A549 (cell line): ENCODE measurements around the gene RTN4RL1. TPM values are rescaled to one million over a fixed set of nuclear protein-coding genes. Genes with fewer than 3 reads are reported as not detected.

Experiments
- ATAC-seq, 2 experiments: fragments of 200-7000 bp in 1 of 2; fragments of >200 bp in 1 of 2; cut with Nextera tagmentation in 1 of 2; cut with Tn5 transposase in 1 of 2; 3 replicates each; pipeline versions ENCODE4 v1.8.0 to v1.9.1; 2018 to 2020; ENCODE audit warnings: mild to moderate bottlenecking in 1 of 2, moderate library complexity in 1 of 2
- CTCF ChIA-PET: fragments of 300-600 bp; sonication (Branson Sonifier 250); formaldehyde crosslinking; extraction: SDS; loops from one replicate; lab custom pipeline; 2021; ENCODE audit warnings: antibody characterized with exemption, inconsistent platforms; lab: Yijun Ruan, JAX
- POLR2A ChIA-PET: fragments of 350-600 bp; formaldehyde crosslinking; extraction: SDS; loops from one replicate; lab custom pipeline; 2021; ENCODE audit warnings: antibody characterized with exemption, inconsistent platforms; lab: Yijun Ruan, JAX
- DNase-seq, 2 experiments: peaks; one replicate each; pipeline versions ENCODE4 v3.0.0 to v3.0.0-alpha.2; 2011 to 2016; ENCODE audit warnings: low read depth in 1 of 2, low spot score in 1 of 2
- FAIRE-seq: peaks from 2 replicates; lab custom pipeline; 2011; peaks lifted over from hg19 to GRCh38; lab: Jason Lieb, UNC
- H3K27ac ChIP-seq, 2 experiments: fragments of >200 bp; sonication (Bioruptor Twin); formaldehyde crosslinking; 3 replicates each; pipeline ENCODE4 v1.5.1; 2016 to 2017
- H3K4me1 ChIP-seq: fragments of >200 bp; sonication (Bioruptor Twin); formaldehyde crosslinking; 3 replicates; pipeline ENCODE4 v1.6.1; 2016
- H3K4me2 ChIP-seq: fragments of >200 bp; sonication (Bioruptor Twin); formaldehyde crosslinking; 3 replicates; pipeline ENCODE4 v1.6.1; 2016
- H3K4me3 ChIP-seq: fragments of >200 bp; sonication (Bioruptor Twin); formaldehyde crosslinking; 3 replicates; pipeline ENCODE4 v1.5.1; 2016
- H3K9me3 ChIP-seq: fragments of >200 bp; sonication (Bioruptor Twin); formaldehyde crosslinking; 3 replicates; pipeline ENCODE4 v1.6.1; 2016
- BCL3 ChIP-seq: fragments of >200 bp; sonication (Bioruptor Twin); formaldehyde crosslinking; IDR thresholded peaks from 3 replicates; pipeline ENCODE4 v1.6.1; 2016
- CBX2 ChIP-seq: fragments of 200-600 bp; sonication (generic); IDR thresholded peaks from 2 replicates; pipeline ENCODE4 v1.6.1; 2016; ENCODE audit warnings: low read depth, mild to moderate bottlenecking, borderline replicate concordance
- CHD4 ChIP-seq: fragments of 200-600 bp; sonication (generic); IDR thresholded peaks from 2 replicates; pipeline ENCODE4 v1.6.1; 2016; ENCODE audit warnings: antibody characterized with exemption, mild to moderate bottlenecking, borderline replicate concordance
- EHF ChIP-seq: fragments of 250-450 bp; sonication (Bioruptor Pico); IDR thresholded peaks from 2 replicates; pipeline ENCODE4 v1.5.0; 2020; ENCODE audit warnings: mild to moderate bottlenecking
- EHMT2 ChIP-seq: fragments of 200-600 bp; sonication (generic); IDR thresholded peaks from 2 replicates; pipeline ENCODE4 v1.6.1; 2016; ENCODE audit warnings: antibody characterized with exemption, low read depth, mild to moderate bottlenecking, moderate library complexity
- ESRRA ChIP-seq: fragments of 150-350 bp; IDR thresholded peaks from 2 replicates; pipeline ENCODE4 v1.6.1; 2014; ENCODE audit warnings: mild to moderate bottlenecking, low read length, borderline replicate concordance
- FOSB ChIP-seq: fragments of 250-450 bp; sonication (Bioruptor Pico); IDR thresholded peaks from 2 replicates; pipeline ENCODE4 v1.5.0; 2020; ENCODE audit warnings: mild to moderate bottlenecking, moderate library complexity
- GATA3 ChIP-seq: IDR thresholded peaks from 2 replicates; pipeline ENCODE4 v1.6.1; 2012; ENCODE audit warnings: borderline replicate concordance
- HDAC2 ChIP-seq: fragments of 200-600 bp; sonication (generic); IDR thresholded peaks from 2 replicates; pipeline ENCODE4 v1.6.1; 2016
- HES2 ChIP-seq: fragments of >200 bp; sonication (Bioruptor Twin); formaldehyde crosslinking; IDR thresholded peaks from 2 replicates; pipeline ENCODE4 v1.6.1; 2016
- JUN ChIP-seq, 2 experiments: fragments of >200 bp; sonication (Bioruptor Twin); formaldehyde crosslinking; IDR thresholded peaks; 2 replicates in 1 of 2; 3 replicates in 1 of 2; pipeline ENCODE4 v1.6.1; 2016 to 2017
- JUNB ChIP-seq: fragments of >200 bp; sonication (Bioruptor Twin); formaldehyde crosslinking; IDR thresholded peaks from 2 replicates; pipeline ENCODE4 v1.6.1; 2016
- MAFK ChIP-seq: fragments of 450-650 bp; IDR thresholded peaks from 2 replicates; pipeline ENCODE4 v1.6.1; 2014; ENCODE audit not compliant: partially characterized antibody
- POLR2A ChIP-seq: IDR thresholded peaks from 2 replicates; pipeline ENCODE4 v1.6.1; 2012; ENCODE audit warnings: mild to moderate bottlenecking, low read length
- RAD21 ChIP-seq, 2 experiments: fragments of >200 bp in 1 of 2; sonication (Bioruptor Twin) in 1 of 2; formaldehyde crosslinking in 1 of 2; IDR thresholded peaks in 1 of 2; conservative IDR thresholded peaks in 1 of 2; 2 replicates in 1 of 2; 3 replicates in 1 of 2; pipeline ENCODE4 v1.6.1; 2012 to 2018; ENCODE audit warnings: inconsistent platforms in 1 of 2
- RARB ChIP-seq: fragments of 250-450 bp; sonication (Bioruptor Pico); IDR thresholded peaks from 2 replicates; pipeline ENCODE4 v1.8.0; 2021; ENCODE audit warnings: mild to moderate bottlenecking, moderate library complexity
- REST ChIP-seq: fragments of 200-600 bp; sonication (generic); IDR thresholded peaks from 2 replicates; pipeline ENCODE4 v1.6.1; 2016; ENCODE audit warnings: antibody characterized with exemption, mild to moderate bottlenecking, moderate library complexity
- RNF2 ChIP-seq: fragments of 200-600 bp; sonication (generic); IDR thresholded peaks from 2 replicates; pipeline ENCODE4 v1.6.1; 2016; ENCODE audit warnings: low read depth, mild to moderate bottlenecking, antibody characterized with exemption, moderate library complexity, borderline replicate concordance
- SMC3 ChIP-seq: fragments of >200 bp; sonication (Bioruptor Twin); formaldehyde crosslinking; IDR thresholded peaks from 3 replicates; pipeline ENCODE4 v1.6.1; 2018; ENCODE audit warnings: inconsistent platforms
- SREBF2 ChIP-seq: fragments of 450-650 bp; IDR thresholded peaks from 2 replicates; pipeline ENCODE4 v1.6.1; 2014; ENCODE audit warnings: mild to moderate bottlenecking, moderate library complexity
- ZFP36 ChIP-seq: fragments of 450-650 bp; IDR thresholded peaks from 2 replicates; pipeline ENCODE4 v1.6.1; 2014; ENCODE audit warnings: borderline replicate concordance; ENCODE audit not compliant: partially characterized antibody
- WGBS: methylation state at CpG from one replicate; pipeline ENCODE4 v1.1.6; 2017; ENCODE audit errors: missing lambda C conversion rate; 5-methylcytosine and 5-hydroxymethylcytosine counted together
- polyA plus RNA-seq, 4 experiments: library from polyadenylated mRNA; depleted of rRNA in 3 of 4; stranded (reverse); fragments of >200 nt; fragmentation: RNase III in 1 of 4; extraction: RNeasy Plus Mini Kit Qiagen cat#74134 plus additional on column Dnase treatment in 1 of 4; gene quantifications; 2 replicates in 3 of 4; 3 replicates in 1 of 4; pipeline ENCODE4 v1.2.3, GENCODE V29; 2011 to 2017
- TF ChIP-seq, protein P1 (sequence below): IDR thresholded peaks from 2 replicates; pipeline ENCODE4 v1.6.1; 2012

RTN4RL1 gene
- polyA plus RNA-seq, 2 of the 4 experiments (the other 2 are of a cell fraction): 0.39 to 1.5 TPM

- TF ChIP-seq GATA3: no peak
- no peak for TF ChIP-seq EHF (CRISPR knock-in tag)
- TF ChIP-seq RARB: no peak
- Histone ChIP-seq H3K4me2 (no peak overlapping the region), H3K9me3 (no peaks in the 10 kb centered on the region), H3K27ac (no peak overlapping the region), H3K4me1 (no peaks in the 10 kb centered on the region), H3K4me3 (no peak overlapping the region)
- CTCF ChIA-PET: interaction anchor here (0.8 to 16.6 kb wide), 6 partner anchors 10 to 181 kb away, joined by 3 to 217 read pairs (median 5); partner anchors contain the start of gene HIC1
- DNase-seq (no peak), FAIRE-seq (no peak), ATAC-seq (no peak)
- 80% methylated on average over 5 of the region's 5 CpGs for WGBS
- POLR2A ChIA-PET: no interaction called here
Observed at GRCh38 chr17:2067608-2068024, 42.5 kb upstream of the RTN4RL1 start.

GRCh38 chr17:2067048-2067561 lies 42.0 kb upstream of the RTN4RL1 start:
- WGBS: 92% methylated on average over 14 of the region's 14 CpGs
- ATAC-seq: no peak
- no peak overlapping the region for H3K27ac ChIP-seq
- no peaks in the 10 kb centered on the region for H3K9me3 ChIP-seq
- POLR2A ChIA-PET: no interaction called here
- TF ChIP-seq GATA3 (no peak), FOSB (CRISPR knock-in tag) (no peak), REST (no peak), CBX2 (no peak), CHD4 (no peak), RNF2 (no peak), EHF (CRISPR knock-in tag) (no peak), MAFK (no peak), HES2 (no peak), ZFP36 (no peak), SREBF2 (no peak), SMC3 (no peak)
- no peak overlapping the region for H3K4me2 ChIP-seq
- CTCF ChIA-PET: interaction anchor here (0.9 to 16.6 kb wide), 6 partner anchors 10 to 182 kb away, joined by 3 to 217 read pairs (median 5); partner anchors contain the start of gene HIC1
- H3K4me1 ChIP-seq: no peaks in the 10 kb centered on the region
- no peak for FAIRE-seq
- DNase-seq: no peak
- no peak overlapping the region for H3K4me3 ChIP-seq

- no peak for ATAC-seq
- H3K4me3 ChIP-seq: no peak overlapping the region
- FAIRE-seq: no peak
- WGBS: 85% methylated on average over 10 of the region's 10 CpGs
- H3K4me2 ChIP-seq: no peak overlapping the region
- CTCF ChIA-PET: interaction anchor here (0.8 to 16.6 kb wide), 12 partner anchors 9 to 216 kb away, joined by 3 to 217 read pairs (median 5); partner anchors contain the start of gene HIC1
- no peak overlapping the region for H3K27ac ChIP-seq
- H3K4me1 ChIP-seq: no peaks in the 10 kb centered on the region
- POLR2A ChIA-PET: no interaction called here
- no peak for DNase-seq
- TF ChIP-seq HES2 (no peak), GATA3 (no peak), POLR2A (no peak), RAD21 (conservative IDR thresholded peaks at IDR 0.05 in 1 of 2, IDR thresholded peaks at IDR 0.05 in 1 of 2) (no peak), MAFK (no peak), JUNB (no peak), EHMT2 (no peak), BCL3 (no peak), SREBF2 (no peak), ESRRA (no peak), HDAC2 (no peak), JUN (IDR thresholded peaks at IDR 0.05) (no peak)
- TF ChIP-seq, protein P1, sequence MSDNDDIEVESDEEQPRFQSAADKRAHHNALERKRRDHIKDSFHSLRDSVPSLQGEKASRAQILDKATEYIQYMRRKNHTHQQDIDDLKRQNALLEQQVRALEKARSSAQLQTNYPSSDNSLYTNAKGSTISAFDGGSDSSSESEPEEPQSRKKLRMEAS: no peak
- TF ChIP-seq, all 56 proteins: peak for 0
- no peaks in the 10 kb centered on the region for H3K9me3 ChIP-seq
Observed at GRCh38 chr17:2065949-2066400, 40.8 kb upstream of the RTN4RL1 start.
